ENCODE data around the gene DIP2C.
"Not testable (repeated sequence)": the region's sequence is repeated elsewhere in the genome, so short reads cannot be mapped to it uniquely, and the experiment has no call there.

The DIP2C gene

DNA sequence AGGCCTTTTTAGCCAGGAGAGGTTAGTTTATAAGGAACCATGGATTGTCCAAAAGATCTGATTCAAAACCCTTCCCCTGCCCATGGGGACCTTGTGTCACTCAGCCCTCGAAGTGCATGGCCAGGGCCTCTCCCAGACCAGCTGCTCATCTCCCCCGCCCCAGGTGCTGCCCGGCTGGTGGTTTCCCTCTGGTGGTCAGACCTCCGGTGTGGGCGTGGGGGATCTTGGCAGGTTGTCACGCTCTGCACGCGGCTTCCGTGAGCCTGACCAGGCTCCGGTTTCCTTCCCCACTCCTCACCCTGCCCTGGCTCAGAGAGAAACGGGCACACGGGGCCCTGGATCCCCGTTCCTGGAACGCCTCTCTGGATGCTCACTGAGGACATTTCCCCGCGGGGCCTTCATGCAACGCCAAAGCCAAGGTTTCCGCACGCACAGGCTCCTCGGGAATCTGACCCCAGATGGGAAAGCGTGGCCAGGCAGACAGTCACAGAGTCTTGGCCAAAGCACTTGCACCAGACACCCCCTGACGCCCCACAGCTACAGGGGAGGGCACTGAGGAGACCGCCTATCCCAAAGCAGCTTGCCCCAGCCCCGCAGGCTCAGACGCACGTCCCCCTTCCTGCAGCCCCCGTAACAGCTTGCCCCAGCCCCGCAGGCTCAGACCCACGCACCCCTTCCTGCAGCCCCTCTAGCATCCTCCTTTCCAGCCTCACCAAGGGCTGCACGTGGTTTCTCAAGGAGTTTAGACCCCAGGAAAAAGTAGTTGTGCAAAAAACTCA, 7.8 kb upstream of the DIP2C start:
- DNase-seq = no peak

- no peak for DNase-seq
Measured at GRCh38 chr10:695396-695795, 5.9 kb upstream of the DIP2C start.

DNA sequence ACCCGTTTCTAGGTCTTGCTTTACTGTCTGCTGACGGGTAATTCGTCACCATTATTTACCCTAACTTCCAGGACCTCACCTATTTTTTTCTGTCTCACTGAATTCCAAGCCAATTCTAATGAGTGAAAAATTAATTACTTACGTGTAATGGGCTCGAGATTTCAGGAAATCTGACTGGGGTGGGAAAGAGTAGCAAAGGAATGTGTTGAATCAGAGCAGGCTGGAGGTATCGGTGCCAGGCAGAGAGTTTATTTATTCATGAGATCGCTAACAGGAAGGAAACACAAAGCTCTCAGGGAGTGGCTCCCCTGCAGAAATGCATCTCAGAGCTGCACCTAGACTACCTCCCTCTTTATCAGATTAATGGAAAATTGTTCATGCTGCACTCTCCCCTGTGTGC, 4.0 kb upstream of the DIP2C start:
- DNase-seq = no peak

DNA sequence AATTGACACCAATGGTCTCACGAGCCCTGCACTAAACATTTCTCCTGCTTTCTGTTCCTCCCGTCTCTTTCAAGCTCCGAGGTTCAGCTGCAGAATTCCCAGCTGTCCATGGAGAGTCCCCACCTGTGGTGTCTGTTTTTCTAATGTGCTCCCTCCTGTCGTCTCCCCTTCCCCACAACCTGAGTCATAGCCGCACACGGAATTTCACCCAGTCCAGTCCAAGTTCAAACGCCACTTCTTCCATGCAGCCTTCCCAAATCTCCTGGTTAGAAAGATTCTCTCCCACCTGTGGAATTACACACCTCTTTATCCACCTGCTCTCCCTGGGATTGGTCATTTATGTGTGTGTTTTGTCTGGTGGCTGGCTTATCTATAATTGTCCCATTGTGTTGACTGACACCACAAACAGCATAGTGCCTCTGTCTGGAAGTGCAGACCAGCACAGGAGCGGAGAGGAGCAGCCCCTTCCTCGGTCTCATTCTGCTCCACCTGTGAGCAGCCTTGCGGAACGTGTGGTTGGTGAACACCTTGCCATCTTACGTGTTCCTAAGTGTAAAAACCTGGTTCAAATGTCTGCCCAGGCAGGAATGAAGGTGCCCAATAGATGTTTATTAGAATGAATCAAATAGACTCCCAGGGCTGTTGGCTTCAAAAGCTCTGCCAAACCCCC, 3.3 kb upstream of the DIP2C start:
- no peak for DNase-seq

DNA sequence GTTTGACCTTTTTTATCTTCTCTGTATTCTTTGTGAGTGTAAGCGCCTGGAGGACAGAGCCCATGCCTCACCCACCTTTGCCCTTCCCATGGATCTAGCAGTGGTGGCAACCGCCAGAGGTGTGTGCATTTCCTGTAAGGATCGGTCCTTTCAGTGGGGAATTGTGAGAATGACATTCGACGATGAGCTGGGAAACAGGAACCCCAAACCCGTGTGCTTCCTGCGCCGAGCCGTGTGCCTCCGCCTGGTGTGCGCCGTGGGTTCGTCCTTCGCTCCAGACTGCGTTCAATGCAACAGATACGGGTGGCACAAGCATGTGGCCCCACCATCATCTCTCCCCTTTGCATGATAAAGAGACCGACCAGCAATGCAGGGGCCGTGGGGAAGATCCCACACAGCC, 1.7 kb upstream of the DIP2C start:
- no peak for DNase-seq

- no peak for DNase-seq
Measured at GRCh38 chr10:690372-691161, 1.1 kb upstream of the DIP2C start.

DNA sequence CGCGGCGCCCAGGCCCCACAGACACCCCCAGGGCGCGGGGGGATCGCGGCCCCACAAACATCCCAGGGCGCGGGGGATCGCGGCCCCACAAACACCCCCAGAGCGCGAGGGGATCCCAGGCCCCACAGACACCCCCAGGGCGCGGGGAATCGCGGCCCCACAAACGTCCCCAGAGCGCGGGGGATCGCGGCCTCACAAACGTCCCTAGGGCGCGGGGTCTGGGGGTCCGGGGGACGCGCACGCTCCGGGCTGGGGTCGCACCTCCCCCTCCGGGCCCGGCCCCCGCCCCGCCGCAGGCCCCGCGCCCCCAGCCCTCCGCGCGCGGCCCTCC, 382 bp downstream of the DIP2C start:
- DNase-seq = no peak

GRCh38 chr10:688312-689120, 952 bp downstream of the DIP2C start:
- peak; percentile 34 for DNase-seq

GRCh38 chr10:687583-688311, 1.7 kb downstream of the DIP2C start:
- no peak for DNase-seq

DNA sequence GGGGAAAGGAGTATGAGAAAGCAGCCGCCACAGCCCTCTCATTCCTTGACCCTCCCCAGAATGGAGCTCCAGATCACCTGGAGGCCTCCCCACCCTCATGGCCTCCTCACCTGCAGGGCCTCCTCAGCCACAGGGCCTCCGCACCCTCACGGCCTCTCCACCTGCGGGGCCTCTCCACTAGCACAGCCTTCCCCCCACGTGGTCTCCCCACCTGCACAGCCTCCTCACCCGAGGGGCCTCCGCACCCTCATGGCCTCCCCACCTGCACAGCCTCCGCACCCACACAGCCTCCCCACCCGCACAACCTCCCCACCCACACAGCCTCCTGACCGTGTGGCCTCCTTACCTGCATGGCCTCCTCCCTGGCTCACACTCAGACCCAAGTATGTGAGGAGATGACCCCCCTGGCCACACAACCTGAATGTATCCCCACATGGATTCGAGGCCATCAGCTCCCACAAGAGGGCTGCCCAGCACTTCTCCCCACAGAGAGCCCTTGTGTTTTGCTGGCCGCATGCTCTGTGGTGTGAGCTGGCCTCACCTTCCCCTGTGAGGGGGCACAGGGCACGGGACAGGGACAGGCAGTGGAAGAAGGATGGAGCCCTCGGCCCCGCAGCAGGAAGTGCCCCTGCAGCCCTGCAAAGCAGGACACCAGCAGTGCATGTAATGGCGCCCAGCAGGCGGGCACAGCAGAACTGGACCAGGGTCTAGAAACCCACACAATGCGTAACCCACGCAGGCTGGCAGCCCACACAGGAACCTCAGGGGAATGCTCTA, 3.1 kb downstream of the DIP2C start:
- DNase-seq = no peak

DNA sequence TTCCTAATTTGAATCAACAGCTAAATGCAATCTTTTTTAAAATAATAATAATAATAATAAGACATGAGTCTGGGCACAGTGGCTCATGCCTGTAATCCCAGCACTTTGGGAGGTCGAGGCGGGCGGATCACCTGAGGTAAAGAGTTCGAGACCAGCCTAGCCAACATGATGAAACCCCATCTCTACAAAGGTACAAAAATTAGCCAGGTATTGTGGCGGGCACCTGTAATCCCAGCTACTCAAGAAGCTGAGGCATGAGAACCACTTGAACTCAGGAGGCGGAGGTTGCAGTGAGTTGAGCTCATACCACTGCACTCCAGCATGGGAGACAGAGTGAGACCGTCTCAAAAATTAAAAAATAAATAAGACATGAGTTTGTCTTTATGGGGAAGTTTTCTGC, 3.9 kb downstream of the DIP2C start:
- DNase-seq = no peak

DNA sequence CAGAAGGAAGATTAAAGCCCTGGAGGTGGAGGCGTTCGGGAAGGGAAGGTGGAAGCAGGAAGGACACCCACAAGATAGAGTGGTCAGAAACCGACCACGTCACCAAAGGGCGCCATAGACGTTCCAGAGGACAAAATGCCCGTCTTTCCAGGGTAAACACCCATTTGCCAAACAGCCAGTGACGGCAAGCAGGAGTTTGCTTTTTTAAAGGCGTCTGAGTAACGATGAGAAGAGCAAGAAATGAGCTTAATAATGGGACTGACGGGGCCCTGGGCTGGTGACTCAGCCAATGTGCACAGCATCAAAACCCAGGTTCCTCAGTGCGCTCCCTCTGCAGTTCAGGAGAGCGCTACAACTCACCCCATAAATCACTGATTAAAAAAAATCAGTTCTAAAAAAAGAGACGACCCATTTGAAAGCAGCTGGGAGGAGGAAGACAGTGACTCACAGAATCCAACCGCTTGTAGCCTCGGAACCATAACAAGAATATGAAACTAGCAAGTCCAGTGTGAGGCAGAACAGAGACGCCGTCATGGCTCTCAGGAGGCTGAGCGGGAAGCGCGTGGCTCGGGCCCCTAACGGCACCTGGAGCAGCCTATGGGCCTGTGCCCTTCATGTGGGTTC, 5.9 kb downstream of the DIP2C start:
- no peak for DNase-seq

DNA sequence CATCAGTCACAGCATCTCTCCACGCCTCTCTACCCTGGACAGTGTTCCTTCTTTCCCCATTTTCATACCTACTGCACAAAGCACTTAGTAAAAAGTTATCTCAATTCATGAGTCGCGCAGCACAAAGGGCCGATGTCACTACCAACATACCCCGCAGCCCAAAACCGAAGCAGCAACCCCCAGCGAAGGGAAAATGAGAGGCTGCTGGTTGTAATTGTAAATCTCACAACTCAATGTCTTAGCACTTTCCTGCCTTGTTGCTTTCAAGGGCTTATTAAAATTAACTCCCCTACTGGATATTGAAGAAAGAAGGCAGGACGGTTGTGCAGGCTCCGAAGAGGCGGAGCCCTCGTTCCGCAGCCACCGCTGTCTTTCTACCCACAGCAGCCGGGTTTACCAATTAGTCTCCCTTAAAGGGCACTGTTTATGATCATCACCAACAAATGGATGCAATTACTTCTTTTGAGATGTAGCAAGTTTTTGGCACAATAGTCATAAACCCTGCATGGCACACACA, 6.5 kb downstream of the DIP2C start:
- DNase-seq = no peak

- DNase-seq = no peak
Measured at GRCh38 chr10:681670-682318, 7.7 kb downstream of the DIP2C start.

- DNase-seq = no peak
Measured at GRCh38 chr10:680745-681144, 8.7 kb downstream of the DIP2C start.

GRCh38 chr10:680146-680545, 9.3 kb downstream of the DIP2C start:
- DNase-seq = peak; percentile 85

DNA sequence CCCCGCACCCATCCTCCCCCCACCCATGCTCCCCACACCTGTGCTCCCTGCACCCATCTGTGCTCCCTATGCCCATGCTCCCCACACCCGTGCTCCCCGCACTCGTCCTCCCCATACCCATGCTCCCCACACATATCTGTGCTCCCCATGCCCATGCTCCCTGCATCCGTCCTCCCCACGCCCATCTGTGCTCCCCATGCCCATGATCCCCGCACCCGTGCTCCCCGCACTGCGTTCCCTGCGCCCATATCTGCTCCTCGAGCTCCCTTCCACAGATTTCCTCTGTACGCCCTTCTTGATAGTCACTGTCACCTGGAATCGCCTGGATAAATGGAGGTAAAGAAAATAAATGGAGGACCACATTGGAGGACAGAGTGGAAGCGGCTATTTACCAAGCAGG, 9.9 kb downstream of the DIP2C start:
- no peak for DNase-seq

- not testable (repeated sequence) for DNase-seq
Measured at GRCh38 chr10:678662-679005, 10.8 kb downstream of the DIP2C start.

DNA sequence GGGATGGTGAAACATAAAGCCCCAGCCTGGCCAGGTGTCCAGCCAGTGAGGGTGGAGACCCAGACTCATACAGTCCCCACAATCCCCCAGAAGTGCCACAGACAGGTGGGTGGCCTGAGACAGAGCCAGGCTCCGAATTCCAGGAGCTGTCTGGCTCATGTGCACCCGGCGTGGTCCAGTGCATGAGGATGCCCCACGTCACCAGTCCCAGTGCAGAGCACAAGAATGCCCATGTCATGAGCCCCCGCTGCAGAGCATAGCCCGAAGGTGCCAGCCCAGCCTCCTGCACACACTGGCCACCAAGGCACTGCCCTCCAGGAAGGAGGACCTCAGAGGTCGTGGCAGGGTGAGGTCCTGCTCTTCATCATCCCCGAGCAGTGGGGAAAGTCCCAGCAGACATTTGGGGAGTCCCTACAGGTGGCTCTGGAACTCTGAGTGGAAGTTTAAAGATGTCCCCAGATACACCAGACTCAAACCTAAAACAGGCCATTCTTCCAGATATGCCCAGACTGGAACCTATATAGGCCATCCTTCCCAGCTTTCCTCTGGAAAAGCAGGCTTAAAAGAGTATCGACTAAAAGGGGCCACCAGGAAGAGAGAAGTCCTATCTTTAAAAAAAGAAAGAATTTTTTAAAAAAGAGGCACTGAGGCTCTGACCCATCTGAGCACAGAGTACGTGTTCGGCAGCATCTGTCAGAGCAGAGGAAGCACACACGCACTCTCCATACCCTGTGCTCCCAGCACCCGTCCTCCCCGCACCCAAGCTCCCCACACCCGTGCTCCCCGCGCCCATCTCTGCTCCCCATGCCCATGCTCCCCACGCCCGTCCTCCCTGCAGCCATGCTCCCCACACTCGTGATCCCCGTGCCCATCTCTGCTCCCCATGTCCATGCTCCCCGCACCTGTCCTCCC, 11.5 kb downstream of the DIP2C start:
- no peak for DNase-seq

All from NCI-H82 (cell line).